RWPE1 (cell line): ENCODE data around the gene CYTH3.

Experiments used
- CTCF ChIA-PET: fragments of 350-600 bp; sonication (Branson Sonifier 250); formaldehyde crosslinking; extraction: SDS; loops from one replicate; lab custom pipeline; 2021; lab: Yijun Ruan, JAX
- POLR2A ChIA-PET: fragments of 400-600 bp; formaldehyde crosslinking; extraction: SDS; loops from one replicate; lab custom pipeline; 2020; ENCODE audit warnings: antibody characterized with exemption; ENCODE audit not compliant: low non-redundant PET; lab: Yijun Ruan, JAX
- DNase-seq: peaks from one replicate; pipeline ENCODE4 v3.0.0; 2012; ENCODE audit warnings: low spot score
- H3K27ac ChIP-seq: fragments of 450-650 bp; 2 replicates; pipeline ENCODE4 v1.5.1; 2017
- TF ChIP-seq, protein P1 (sequence below): fragments of 450-650 bp; conservative IDR thresholded peaks from 2 replicates; pipeline ENCODE4 v1.5.1; 2017; ENCODE audit warnings: low read depth, mild to moderate bottlenecking

Gene CYTH3

DNA sequence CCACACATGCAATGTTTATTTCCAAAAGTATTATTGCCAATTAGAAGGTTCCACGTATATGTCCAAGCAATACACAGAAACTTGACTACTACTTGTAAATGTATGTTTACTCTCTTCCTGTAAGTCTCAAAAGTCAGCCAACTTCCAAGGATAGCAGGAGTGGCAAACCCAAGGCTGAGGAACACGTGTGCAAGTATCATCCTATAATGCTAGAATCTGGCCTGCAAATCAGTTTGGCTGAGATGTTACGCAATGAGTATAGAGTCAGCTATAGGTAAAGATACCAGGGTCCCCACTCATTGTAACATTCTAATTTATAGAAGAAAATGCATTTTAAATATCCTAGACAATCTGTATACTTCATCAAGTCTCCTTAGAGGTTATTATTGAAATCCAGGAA, 34.7 kb downstream of the CYTH3 start:
- no peak for DNase-seq
- H3K27ac ChIP-seq, result no peak overlapping the region
- CTCF ChIA-PET, result no interaction called here
- TF ChIP-seq, protein P1, sequence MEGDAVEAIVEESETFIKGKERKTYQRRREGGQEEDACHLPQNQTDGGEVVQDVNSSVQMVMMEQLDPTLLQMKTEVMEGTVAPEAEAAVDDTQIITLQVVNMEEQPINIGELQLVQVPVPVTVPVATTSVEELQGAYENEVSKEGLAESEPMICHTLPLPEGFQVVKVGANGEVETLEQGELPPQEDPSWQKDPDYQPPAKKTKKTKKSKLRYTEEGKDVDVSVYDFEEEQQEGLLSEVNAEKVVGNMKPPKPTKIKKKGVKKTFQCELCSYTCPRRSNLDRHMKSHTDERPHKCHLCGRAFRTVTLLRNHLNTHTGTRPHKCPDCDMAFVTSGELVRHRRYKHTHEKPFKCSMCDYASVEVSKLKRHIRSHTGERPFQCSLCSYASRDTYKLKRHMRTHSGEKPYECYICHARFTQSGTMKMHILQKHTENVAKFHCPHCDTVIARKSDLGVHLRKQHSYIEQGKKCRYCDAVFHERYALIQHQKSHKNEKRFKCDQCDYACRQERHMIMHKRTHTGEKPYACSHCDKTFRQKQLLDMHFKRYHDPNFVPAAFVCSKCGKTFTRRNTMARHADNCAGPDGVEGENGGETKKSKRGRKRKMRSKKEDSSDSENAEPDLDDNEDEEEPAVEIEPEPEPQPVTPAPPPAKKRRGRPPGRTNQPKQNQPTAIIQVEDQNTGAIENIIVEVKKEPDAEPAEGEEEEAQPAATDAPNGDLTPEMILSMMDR, result no peak
- POLR2A ChIA-PET, result no interaction called here

DNA sequence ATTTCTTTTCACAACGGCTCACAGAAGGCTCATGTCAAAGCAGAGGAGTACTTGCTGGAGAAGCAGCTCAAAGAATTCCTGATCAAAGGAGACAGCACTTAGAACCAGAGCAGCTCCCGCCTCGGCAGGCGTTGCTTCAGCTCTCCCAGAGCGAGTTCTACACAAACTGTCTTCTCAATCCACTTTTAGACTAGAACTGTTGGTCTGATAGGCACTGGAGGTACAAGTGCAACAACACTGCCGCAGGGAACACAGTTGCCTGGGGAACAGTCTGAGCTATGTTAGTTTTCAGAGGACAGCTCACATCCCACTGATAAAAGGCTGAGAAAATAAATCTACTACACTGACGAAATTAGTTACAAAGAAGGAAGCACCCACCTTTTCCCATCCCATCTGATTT, 35.4 kb downstream of the CYTH3 start:
- POLR2A ChIA-PET, result no interaction called here
- H3K27ac ChIP-seq, result no peak overlapping the region
- TF ChIP-seq, protein P1, result no peak
- CTCF ChIA-PET, result no interaction called here
- DNase-seq, result no peak

DNA sequence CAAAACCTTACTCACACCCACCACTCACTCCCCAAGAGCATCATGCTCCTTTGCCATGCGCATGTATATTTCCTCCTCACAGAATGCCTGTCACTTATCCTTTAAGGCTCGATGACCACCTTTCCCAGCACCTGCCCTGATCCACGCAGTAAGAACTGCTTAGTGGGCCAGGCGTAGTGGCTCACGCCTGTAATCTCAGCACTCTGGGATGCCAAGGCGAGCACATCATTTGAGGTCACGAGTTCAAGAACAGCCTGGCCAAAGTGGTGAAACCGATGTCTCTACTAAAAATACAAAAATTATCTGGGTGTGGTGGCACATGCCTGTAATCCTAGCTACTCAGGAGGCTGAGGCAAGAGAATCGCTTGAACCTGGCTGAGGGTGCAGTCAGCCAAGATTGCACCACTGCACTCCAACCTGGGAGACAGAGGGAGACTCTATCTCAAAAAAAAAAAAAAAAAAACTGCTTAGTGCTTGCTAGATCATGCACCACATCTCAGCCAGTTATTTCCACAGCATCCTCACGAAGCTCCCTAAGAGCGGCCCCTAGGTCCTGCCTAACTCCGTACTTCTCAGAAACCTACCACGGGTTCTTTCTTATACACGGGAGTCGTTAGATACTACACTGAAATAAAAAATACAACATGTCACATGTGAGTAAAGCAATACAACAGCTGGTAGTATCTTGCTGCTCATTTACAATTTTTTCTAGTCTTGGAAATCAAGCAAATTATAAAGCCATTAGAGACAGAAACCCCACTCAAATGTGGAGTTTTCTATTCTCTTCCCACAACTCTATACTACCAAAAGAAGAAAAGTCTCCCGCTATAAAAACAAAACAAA, 37.2 kb downstream of the CYTH3 start:
- no peak for DNase-seq
- POLR2A ChIA-PET, result interaction anchor here (0.7 kb wide), 1 partner anchor 21 kb away, joined by 9 read pairs; no protein-coding TSS in a partner anchor
- TF ChIP-seq, protein P1, result no peak
- H3K27ac ChIP-seq, result no peak overlapping the region
- CTCF ChIA-PET, result interaction anchor here (0.7 kb wide), 2 partner anchors 47 to 70 kb away, joined by 3 to 4 read pairs; no protein-coding TSS in a partner anchor

DNA sequence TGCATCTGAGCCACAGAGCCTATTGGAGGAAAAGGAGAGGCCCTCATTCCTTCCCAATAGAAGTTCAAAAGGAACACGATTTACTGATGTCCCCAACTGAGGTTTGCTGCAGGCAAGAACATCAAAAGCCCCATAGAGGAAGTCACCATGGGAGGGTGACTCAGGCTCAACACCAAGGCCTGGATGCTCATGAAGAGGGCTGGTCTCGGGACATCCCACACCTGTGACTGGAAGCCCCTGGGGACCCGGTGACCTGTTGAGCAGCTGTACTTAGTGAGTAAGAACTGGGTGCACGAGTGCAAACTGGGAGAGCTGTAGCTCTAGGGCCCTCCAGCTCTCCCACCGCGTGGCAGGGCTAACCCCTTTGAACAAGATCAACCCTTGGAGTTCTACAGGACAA, 38.0 kb downstream of the CYTH3 start:
- POLR2A ChIA-PET, result no interaction called here
- no peak overlapping the region for H3K27ac ChIP-seq
- CTCF ChIA-PET, result no interaction called here

DNA sequence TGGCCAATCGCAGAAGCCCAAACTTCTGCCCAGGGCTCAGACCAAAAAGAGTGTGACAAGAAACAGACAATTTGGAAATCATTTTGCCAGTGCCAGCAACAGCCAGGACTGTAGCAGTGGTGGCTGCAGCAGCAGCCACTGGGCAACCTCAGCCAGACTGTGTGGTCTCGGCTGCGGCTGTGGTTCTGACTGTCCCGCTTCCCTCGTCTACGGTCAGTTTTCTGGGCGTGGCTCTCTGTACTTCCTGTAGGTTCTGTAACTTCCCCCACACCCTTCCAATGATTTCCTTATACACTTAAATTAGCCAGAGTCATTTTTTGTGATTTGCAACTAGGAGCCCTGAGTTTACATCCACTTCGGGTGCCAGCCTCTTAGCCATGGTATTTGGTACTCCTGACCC, 39.9 kb downstream of the CYTH3 start:
- ChIA-PET CTCF (interaction anchor here (0.6 kb wide), 1 partner anchor 14 kb away, joined by 4 read pairs; no protein-coding TSS in a partner anchor), POLR2A (no interaction called here)
- TF ChIP-seq, protein P1, result no peak
- peak overlapping the region; percentile 5; the same call in 1 of the 2 replicates for H3K27ac ChIP-seq
- no peak for DNase-seq

More for the DNA sequence above, 38.0 kb downstream of the CYTH3 start:
- no peak for DNase-seq
- TF ChIP-seq, protein P1, result no peak

DNA sequence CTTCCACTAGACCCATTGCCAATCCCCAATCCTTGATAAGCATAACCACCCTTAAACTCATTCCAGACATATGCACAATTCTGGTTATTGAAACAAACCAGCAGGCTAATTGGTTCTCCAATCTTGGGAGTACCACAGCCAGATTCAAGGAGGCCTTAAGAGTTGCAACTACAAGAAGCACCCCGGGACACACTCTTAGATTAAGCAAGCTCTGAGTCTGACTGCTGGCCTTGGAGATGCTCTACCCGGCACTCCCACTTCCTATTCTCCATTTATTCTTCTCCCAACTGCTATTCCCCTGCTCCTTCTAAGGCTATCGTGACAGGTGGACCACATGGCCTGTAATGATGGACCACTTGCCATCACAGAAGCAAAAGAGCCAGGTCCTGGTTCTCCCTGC, 40.3 kb downstream of the CYTH3 start:
- no peak for DNase-seq
- ChIA-PET POLR2A (no interaction called here), CTCF (no interaction called here)
- TF ChIP-seq, protein P1, result no peak
- peak overlapping the region; percentile 5; the same call in 1 of the 2 replicates for H3K27ac ChIP-seq
